HS-5 (cell line): Measurements from ENCODE around the gene ALG6.
A peak's percentile ranks its signal among the peaks of the same experiment; 100 is the strongest.

Source experiments
- DNase-seq: peaks from one replicate; pipeline ENCODE4 v3.0.0-alpha.2; 2012; ENCODE audit warnings: low read depth

ALG6 gene

DNA sequence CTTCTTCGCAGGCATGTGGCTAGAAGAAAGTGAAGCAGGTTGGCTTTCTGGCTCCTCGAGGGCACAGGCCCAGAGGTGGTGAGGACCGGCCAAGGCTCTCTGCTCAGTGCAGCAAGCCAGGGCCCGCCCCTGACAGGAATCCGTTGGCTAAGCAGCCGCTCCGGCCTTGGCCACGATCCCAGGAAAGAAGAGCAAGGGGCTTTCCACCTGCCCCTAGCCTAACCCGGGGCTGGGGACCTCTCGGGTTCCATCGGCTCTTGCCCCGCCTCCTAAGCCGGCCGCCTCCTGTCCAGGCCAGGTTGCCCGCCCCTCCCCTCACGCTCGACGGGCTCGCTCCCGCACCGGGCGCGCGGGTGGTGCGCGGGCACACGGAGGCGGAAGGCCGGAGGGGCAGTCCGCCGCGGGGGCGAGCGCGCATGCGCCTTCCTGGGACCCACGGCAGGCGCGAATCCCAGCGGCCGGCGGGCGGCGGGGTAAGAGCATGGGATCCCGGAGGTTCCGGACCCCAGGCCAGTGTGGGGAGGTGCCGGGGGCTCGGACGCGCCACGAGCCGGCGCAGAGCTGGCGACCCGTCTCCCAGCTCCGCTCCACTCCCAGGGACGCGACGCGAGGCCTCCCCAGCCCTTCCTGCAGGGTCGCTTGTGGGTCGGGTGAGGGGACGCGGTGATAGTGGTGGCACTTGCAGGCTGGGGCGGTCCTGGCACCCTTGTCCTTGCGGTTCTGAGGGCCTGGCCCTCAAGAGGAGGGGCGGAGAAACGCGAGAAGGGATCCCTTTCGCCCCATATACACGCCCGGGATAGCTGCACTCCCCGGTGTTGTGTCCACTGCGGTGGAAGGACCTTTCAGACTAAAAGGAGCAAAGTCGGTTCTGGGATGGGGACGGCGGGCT lies at the start of gene ALG6:
TSS of gene ALG6 (plus strand) at position 413 of the 889 bp plus-strand sequence. CDS start 3,351 bp downstream, outside the sequence.
- peak; percentile 54 for DNase-seq

DNA sequence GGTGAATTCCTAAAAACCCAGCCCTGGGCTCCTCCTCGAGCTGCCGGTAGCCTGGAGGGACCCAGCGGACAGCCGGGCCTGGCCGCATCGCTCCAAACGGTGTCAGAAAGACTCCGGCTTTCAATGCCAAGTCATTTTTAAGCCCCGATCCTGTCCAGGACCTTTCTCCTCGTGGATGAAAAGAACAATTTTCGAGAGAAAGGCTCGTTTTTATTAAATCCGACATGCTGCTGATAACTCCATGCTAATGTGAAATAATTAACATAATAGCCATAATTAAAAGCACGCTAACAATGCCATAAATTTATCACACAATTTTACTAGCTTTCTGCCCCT lies 49.6 kb upstream of the ALG6 start:
- no peak for DNase-seq

DNA sequence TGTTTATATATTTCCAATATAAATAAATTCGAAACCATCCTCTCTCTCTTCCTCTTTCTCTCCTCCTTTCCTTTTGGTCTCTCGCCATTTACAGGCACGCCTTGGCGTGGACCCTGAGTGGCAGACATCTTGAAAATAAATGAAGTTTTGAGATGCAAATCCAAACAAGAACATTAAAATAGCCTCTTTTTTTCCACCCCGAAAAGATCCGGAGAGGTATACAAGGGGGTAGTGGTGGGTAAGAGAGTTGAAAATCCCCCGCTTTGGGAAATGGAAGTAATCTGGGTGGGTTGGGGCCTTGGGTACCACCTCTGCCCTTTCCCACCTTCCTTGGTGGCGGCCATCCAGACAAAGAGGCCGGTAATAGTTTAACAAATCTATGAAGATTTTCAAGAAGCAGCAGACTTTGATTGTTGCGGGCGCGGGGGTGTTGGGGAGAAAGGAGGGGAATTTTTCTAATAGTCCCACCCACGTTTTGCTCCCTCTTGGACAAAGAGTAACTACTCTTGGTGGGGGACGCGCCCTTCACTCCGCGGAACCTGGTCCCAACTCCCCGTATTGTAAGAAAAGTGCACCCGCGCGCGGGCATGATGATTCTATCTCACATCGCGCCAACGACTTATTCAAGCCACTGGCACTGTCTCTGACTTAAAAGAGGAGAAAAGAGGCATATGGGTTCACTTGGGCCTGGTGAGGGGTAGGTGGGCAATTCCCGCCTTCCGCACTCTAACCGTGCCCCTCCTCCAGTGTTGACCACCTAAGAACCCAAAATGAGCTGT lies 49.0 kb upstream of the ALG6 start:
- DNase-seq: no peak

DNA sequence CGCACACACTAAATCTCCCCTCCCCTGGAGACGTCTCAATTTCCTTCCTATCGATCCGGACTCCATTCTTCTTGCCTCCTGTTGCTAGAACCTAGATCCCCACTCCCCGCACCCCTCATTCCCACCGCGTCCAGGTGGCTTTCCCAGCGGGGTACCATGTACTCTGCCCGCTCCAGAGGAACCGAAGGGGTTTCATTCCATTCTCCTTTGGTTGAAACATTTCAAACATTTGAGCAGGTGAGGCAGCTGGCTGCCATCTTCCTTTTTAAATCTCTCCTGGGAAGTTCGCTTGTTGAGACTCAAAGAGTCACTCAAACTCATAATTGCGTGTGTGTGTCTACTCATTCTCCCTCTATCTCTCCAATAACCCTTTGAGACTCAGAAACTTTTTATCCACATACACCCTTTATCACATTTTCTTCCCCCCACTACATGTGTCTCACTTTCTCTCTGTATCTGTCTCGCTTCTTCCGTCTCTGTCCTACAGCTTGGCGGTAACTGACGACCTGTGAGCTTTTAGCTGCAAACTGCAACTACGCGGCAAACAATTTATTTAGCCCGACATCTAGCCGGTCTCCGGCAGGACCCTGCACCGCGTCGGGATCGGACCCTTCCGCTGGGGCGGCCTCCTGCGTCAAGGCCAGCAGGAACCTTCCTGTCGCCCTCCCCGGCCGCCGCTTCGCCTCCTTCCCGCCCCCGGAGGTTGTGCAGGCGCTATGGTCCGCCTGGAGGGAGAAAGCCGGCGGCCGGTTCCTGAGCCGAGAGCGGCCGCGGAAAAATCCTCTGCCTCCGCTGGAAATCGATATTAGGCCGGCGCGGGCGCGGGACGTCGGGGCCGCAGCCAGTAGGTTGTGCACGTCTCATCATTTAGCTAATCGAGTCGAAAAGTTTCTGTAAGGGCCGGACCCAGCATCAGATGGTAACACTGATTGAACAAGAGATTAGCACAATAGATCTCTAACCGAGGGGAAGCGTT lies 48.1 kb upstream of the ALG6 start:
- no peak for DNase-seq

DNA sequence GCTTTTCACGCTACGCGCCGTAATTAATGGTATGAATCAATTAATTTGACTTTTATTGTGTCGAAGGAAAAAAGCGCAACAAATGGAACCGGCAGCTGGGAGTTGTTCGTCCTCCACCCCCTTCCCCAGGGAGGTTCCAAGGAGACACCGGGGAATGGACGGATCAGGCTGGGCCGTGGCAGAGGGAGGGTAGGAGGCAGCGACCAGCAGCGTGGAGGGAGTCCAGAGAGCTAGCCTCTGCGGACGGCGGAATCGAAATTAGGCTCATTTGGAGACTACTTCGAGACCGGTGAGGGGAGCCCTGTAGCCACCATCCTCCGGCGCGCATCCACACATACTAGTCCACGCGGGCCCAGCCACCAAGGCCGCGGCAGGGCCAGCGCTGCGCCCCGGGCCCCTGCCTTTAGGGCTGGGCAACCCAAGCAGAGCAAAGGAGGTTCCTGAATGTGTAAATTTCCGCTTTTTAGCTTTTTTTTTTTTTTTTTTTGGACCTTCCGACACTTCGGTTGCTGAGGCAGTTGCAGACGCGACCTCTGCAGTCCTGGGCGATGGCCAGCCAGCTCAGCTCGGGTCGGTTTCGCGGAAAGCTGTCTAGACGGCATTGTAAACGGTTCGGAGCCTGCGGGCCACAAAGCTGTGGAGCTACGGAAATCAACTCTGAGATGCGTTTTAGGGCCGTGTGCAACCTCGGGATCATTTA lies 47.3 kb upstream of the ALG6 start:
- no peak for DNase-seq

DNA sequence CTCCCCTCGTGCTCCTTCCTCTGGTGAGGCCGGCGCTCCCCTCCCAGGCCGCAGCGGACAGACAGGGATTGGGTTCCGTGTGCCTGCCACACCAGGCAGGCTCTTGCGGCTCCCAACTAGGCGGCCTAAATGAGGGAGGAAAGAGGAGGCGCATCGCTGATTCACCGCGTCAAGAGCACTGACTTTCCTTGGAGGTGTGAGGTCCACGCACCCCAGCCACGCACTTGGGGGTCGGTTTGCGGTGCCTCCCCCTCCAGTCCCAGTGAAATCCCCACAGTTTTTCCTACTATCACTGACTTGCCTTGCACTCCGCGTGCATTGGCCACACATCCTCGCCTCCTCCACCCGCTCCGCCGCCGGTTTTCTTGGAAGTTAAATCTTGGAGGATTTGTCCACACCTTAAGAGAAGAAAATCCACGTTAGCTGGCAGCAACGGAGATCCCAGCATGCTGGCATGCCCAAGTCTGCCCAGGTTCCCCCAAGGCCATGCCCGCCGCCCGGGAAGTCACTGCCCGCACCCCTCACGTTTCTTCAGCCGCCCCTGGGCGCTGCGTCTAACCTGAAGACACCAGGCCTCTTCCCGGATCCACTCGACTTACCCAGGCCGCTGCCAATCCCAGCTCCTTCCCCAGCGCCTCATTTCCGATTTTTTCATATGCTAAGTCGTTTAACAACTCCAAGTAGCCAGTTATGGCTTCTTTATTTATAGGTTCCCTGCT lies 46.2 kb upstream of the ALG6 start:
- DNase-seq: no peak

DNA sequence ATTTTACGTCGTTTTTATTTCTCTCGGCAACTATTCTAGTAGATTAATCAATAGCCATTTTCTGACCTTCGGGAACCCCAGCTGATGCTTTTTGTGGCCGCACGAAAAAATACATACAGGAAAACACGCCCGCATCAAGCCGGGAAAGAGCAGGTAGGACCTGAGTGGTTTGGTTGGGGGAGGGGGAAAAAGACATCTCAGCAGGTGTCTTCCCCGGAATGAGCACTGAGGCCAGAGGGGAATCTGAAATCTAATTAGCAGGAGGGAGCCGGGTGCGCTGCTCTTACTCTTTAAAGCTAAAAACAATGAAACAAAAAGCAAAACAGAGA lies 45.7 kb upstream of the ALG6 start:
- DNase-seq: no peak

DNA sequence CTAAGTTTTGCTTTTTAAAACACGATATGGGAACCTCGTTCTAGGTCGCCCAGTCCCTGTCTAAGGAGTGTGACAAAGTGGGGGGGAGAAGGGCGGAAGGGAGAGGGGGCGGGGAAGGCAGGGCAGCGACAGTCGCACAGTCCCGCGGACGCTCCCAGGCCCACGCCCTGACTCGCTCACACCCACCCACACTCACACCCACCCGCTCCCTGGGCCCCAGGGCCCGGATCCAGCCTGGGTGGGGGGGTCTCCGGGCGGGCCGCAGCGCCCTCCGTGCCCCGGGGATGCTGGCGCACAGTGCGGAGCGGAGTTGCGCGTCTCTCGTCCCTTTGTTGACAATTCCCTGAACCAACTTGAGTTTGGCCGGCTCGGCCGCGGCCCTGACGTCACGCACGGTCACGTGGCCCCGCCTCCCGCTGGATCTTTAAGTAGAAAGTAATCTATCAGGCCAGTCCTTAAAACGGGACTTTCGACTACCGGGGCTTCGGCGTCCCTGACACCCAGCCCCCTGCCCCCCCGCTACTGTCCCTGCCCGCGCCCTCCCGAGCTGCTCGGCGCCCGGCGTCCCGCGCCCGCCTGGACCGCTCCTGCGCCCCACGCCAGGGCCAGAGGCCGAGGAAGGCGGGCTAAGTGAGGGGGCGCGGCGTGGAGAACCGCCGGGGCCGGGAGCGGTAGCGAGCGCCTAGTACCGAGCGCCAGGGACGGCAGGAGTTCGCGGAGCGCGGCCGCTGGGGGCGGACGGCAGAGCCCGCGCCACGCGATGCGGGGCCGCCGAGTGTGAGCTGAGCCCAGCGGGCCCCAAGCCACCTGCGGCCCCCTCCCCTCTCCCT lies 45.1 kb upstream of the ALG6 start, which contains the start of gene FOXD3:
TSS of gene FOXD3 (plus strand) at position 454 of the 830 bp plus-strand sequence. CDS start 492 bp downstream, outside the sequence.
- no peak for DNase-seq

DNA sequence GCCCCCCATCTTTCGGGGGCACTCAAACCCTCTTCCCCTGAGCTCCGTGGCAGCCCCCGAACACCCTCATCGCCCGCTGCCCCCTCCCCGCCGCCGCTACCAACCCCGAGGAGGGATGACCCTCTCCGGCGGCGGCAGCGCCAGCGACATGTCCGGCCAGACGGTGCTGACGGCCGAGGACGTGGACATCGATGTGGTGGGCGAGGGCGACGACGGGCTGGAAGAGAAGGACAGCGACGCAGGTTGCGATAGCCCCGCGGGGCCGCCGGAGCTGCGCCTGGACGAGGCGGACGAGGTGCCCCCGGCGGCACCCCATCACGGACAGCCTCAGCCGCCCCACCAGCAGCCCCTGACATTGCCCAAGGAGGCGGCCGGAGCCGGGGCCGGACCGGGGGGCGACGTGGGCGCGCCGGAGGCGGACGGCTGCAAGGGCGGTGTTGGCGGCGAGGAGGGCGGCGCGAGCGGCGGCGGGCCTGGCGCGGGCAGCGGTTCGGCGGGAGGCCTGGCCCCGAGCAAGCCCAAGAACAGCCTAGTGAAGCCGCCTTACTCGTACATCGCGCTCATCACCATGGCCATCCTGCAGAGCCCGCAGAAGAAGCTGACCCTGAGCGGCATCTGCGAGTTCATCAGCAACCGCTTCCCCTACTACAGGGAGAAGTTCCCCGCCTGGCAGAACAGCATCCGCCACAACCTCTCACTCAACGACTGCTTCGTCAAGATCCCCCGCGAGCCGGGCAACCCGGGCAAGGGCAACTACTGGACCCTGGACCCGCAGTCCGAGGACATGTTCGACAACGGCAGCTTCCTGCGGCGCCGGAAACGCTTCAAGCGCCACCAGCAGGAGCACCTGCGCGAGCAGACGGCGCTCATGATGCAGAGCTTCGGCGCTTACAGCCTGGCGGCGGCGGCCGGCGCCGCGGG lies 44.2 kb upstream of the ALG6 start:
- DNase-seq: no peak

DNA sequence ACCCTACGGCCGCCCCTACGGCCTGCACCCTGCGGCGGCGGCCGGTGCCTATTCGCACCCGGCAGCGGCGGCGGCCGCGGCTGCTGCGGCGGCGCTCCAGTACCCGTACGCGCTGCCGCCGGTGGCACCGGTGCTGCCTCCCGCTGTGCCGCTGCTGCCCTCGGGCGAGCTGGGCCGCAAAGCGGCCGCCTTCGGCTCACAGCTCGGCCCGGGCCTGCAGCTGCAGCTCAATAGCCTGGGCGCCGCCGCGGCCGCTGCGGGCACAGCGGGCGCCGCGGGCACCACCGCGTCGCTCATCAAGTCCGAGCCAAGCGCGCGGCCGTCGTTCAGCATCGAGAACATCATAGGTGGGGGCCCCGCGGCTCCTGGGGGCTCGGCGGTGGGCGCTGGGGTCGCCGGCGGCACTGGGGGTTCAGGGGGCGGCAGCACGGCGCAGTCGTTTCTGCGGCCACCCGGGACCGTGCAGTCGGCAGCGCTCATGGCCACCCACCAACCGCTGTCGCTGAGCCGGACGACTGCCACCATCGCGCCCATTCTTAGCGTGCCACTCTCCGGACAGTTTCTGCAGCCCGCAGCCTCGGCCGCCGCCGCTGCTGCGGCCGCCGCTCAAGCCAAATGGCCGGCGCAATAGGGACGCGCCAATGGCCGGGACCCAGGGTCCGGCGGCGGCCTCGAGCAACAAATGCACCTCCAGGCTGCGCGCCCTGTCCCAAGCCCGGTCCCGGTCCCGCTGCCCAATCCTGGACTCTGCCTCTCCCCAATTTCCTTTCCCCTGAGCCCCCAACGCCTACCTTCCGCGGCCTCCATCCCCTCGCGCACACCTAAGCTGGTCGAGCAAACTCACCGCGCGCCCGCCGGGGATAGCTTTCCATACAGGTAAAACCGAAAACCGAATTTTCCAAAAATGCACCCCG lies 43.3 kb upstream of the ALG6 start:
- DNase-seq: no peak

DNA sequence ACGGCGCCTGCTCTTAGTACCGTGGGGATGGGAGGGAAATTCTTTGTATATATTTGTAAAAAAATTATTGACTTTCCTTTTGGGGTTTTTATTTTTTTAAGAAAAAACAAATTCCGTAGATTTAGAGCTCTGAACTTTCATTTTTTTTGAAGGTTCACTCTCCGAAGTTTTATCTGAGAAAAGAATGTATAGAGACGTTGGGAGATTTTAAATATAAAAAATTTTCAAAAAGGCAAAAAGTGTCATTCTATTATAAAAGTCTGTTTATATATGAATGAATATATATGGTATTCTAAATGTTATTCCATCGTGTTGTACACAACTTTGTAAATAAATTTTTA lies 42.7 kb upstream of the ALG6 start:
- no peak for DNase-seq

DNA sequence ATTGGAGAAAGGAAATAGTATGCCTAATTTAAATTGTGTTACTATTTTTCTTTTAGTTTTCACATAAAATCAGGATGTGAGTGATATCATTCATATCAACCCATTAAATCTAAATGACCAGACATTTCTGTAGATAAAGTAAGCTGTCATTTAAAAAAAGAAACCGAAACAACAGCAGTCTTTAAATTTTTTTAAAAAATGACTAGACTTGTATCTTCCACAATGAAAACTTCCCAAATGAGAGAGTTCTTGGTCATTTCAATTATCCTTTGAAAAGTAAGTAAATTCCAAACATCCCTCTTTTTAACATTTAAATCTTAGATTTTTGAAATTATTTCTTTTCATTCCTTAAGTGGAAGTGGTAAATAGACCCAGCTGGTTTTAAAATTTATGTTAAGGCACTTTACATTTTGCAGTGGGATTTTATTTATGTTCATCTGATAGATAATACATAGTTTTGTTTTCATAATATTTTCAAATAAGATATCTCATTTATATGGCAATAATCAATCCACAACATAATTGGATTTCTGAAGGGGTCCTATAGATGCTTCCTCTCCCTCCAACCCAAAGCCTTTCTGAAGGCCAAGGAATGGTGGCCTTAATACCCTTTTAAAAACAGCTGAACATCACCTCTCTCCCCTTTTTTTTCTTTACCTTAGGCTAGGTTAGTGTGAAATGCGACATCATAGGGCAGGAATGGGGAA lies 42.0 kb upstream of the ALG6 start:
- no peak for DNase-seq

DNA sequence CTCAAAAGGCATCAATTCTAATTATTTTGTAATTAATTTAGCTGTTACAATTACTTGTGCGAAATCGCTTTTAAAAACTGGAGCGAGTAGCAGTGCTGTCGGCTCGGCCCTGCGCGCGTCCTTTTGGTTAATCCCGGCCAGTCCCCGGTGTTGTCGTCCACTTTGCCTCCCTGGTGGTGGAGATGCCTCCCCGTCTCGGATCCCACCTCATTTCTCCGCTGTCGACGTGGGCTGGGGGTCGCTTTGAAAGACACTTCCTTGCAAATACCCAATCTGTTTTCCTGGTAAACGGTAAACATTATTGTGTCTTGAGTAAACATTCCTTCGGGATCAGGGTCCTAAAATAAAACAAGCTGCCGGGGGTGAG lies 41.3 kb upstream of the ALG6 start:
- DNase-seq: no peak

DNA sequence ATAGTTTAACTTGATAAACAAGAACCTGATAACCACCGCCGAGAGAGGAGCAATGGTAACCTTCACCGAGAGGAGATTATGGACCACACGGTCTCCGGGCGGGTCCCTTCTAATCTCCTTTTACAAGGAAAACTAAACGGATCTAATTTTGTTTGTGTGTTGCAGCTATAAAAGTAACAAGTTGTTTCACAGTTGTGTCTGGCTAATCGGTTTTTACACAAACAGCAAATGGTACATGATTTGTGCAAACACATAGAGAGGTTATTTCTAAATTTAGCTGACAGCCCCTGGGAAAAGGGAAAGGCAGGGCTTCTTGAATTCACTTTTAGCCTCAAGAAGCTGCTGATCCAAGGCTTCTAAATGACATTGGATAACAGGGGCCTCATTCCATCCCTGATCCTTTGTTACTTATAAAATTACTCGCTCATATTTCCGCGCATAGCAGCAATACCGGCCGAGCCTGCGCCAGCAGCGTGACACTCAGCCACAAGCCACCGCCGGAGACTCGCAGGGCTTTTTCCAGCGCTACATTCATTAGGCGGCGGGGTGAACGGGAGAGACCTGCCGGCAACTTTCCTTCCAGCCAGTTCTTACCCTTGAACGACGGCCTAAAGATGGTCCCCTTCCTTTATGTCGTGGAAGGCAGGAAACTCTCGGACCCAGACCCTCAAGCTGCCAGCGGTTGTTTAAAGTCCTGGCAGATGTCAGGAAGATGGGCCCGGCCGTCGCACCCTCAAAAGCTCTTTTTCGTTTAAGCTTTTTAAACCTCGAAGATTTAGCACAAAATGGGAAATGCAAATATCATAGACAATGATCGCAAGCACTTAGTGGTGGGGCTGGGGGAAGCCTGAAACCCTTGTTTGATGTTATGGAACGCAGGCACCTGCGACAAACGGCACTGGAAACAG lies 40.7 kb upstream of the ALG6 start:
- DNase-seq: no peak

DNA sequence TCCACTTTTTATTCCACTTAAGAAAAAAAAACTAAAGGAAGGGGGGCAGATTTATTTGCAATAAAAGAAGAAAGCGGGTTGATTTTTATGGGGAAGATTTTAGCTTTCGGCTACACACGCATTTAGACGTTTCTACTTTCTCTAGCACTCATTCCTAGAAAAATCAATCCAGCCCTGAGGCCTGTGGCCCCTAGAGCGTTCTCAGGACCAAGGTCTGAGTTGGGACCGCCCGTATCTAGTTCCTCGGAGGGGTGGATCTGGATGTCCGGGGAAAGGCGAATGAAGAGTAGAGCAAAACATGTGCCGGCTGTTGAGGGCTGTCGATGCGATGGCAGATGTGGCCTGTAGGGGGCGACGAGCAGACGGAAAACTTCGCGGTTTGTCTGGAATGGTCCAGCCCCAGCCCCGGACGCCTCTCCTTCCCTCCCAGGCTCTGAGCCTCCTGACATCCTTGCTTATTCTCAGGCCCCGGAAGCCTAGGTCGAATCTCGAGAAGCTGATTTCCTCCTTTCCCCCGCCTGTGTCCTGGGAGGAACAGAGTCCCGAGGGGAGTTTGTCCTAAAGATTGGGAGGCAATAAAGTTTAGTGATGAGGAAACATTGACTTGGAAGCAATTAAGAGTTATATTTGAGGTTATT lies 39.9 kb upstream of the ALG6 start:
- no peak for DNase-seq

DNA sequence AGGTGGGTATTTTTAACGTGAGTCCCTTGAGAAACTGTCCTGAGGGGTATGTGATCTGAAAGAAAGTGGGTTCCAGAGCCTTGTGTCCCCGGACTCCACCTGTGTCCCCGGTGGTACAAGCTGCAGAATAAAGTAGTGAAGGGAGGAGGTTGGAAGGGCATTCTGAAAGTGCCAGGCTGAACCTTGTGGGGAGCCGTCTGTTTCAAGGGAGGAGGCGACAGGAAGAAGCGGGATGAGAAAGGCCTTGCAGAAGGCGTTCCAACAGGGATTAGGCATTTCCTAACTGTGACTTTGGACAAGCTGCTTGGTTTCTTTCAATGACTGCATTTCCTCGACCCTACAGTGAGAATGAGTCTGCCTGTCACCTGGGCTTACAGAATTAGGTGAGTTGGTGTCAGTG lies 39.3 kb upstream of the ALG6 start:
- DNase-seq: no peak
